HEK293T (cell line): ENCODE measurements around the gene NPTXR.

ENCODE experiments used
- CTCF ChIA-PET: fragments of 350-600 bp; formaldehyde crosslinking; extraction: SDS; loops from one replicate; lab custom pipeline; 2021; ENCODE audit warnings: antibody characterized with exemption, inconsistent platforms; lab: Yijun Ruan, JAX
- POLR2A ChIA-PET: fragments of 350-600 bp; formaldehyde crosslinking; extraction: SDS; loops from one replicate; lab custom pipeline; 2020; ENCODE audit warnings: antibody characterized with exemption, inconsistent platforms; lab: Yijun Ruan, JAX
- DNase-seq: peaks from one replicate; pipeline ENCODE4 v3.0.0; 2012; ENCODE audit warnings: mixed read lengths; ENCODE audit errors: extremely low spot score
- ARNT ChIP-seq: fragments of 450-650 bp; IDR thresholded peaks from 2 replicates; pipeline ENCODE4 v1.6.1; 2017; ENCODE audit warnings: mild to moderate bottlenecking
- BHLHE40 ChIP-seq: fragments of 450-650 bp; IDR thresholded peaks from 2 replicates; pipeline ENCODE4 v1.6.1; 2016; ENCODE audit warnings: mild to moderate bottlenecking, moderate library complexity, borderline replicate concordance
- CTBP1 ChIP-seq: fragments of 450-650 bp; IDR thresholded peaks from 2 replicates; pipeline ENCODE4 v1.6.1; 2016; ENCODE audit warnings: borderline replicate concordance
- ELF4 ChIP-seq: fragments of 450-650 bp; IDR thresholded peaks from 2 replicates; pipeline ENCODE4 v1.6.1; 2017; ENCODE audit warnings: antibody characterized with exemption
- FOXA1 ChIP-seq: fragments of 450-650 bp; IDR thresholded peaks from 2 replicates; pipeline ENCODE4 v1.6.1; 2016; ENCODE audit warnings: mild to moderate bottlenecking
- FOXK2 ChIP-seq: fragments of 450-650 bp; IDR thresholded peaks from 2 replicates; pipeline ENCODE4 v1.6.1; 2016; ENCODE audit warnings: mild to moderate bottlenecking
- FOXM1 ChIP-seq: fragments of 450-650 bp; IDR thresholded peaks from 2 replicates; pipeline ENCODE4 v1.6.1; 2017; ENCODE audit warnings: mild to moderate bottlenecking, borderline replicate concordance
- HDGF ChIP-seq: fragments of 450-650 bp; IDR thresholded peaks from 2 replicates; pipeline ENCODE4 v1.6.1; 2017; ENCODE audit warnings: antibody characterized with exemption, borderline replicate concordance
- L3MBTL2 ChIP-seq: fragments of 450-650 bp; conservative IDR thresholded peaks from 2 replicates; pipeline ENCODE4 v1.6.1; 2016; ENCODE audit warnings: mild to moderate bottlenecking
- LEF1 ChIP-seq: fragments of 450-650 bp; IDR thresholded peaks from 2 replicates; pipeline ENCODE4 v1.6.1; 2017; ENCODE audit warnings: mild to moderate bottlenecking, borderline replicate concordance
- NFRKB ChIP-seq: fragments of 450-650 bp; IDR thresholded peaks from 2 replicates; pipeline ENCODE4 v1.6.1; 2016; ENCODE audit warnings: mild to moderate bottlenecking, moderate library complexity
- PKNOX1 ChIP-seq: fragments of 450-650 bp; IDR thresholded peaks from 2 replicates; pipeline ENCODE4 v1.6.1; 2016
- SP1 ChIP-seq: fragments of 450-650 bp; IDR thresholded peaks from 2 replicates; pipeline ENCODE4 v1.6.1; 2017
- SUZ12 ChIP-seq: fragments of 450-650 bp; IDR thresholded peaks from 2 replicates; pipeline ENCODE4 v1.6.1; 2016; ENCODE audit warnings: mild to moderate bottlenecking
- TARDBP ChIP-seq: fragments of 450-650 bp; IDR thresholded peaks from 2 replicates; pipeline ENCODE4 v1.6.1; 2016
- ZNF384 ChIP-seq: fragments of 450-650 bp; IDR thresholded peaks from 2 replicates; pipeline ENCODE4 v1.6.1; 2016

Gene NPTXR

GRCh38 chr22:38783095-38783615 is 60.7 kb downstream of the NPTXR start:
- no peak for TF ChIP-seq NFRKB
- TF ChIP-seq FOXA1, result no peak
- no peak for TF ChIP-seq ZNF384
- TF ChIP-seq HDGF, result no peak
- no peak for TF ChIP-seq LEF1
- no peak for TF ChIP-seq PKNOX1
- TF ChIP-seq ARNT, result no peak
- no peak for TF ChIP-seq ELF4
- TF ChIP-seq FOXK2, result no peak
- TF ChIP-seq FOXM1, result no peak
- TF ChIP-seq L3MBTL2, result no peak
- TF ChIP-seq BHLHE40, result no peak
- no peak for TF ChIP-seq CTBP1
- TF ChIP-seq SP1, result no peak
- no peak for TF ChIP-seq SUZ12
- no peak for TF ChIP-seq TARDBP
- no peak for DNase-seq
- ChIA-PET POLR2A (no interaction called here), CTCF (no interaction called here)

- POLR2A ChIA-PET, result no interaction called here
- CTCF ChIA-PET, result interaction anchor here (0.6 to 1.0 kb wide), 2 partner anchors 14 to 339 kb away, joined by 3 read pairs; no protein-coding TSS in a partner anchor
- TF ChIP-seq FOXA1 (no peak), HDGF (no peak), TARDBP (no peak), ELF4 (no peak), NFRKB (no peak), SUZ12 (no peak), SP1 (no peak), ARNT (no peak), FOXM1 (no peak), ZNF384 (no peak), L3MBTL2 (no peak), CTBP1 (no peak), LEF1 (no peak), BHLHE40 (no peak), PKNOX1 (no peak), FOXK2 (no peak)
- no peak for DNase-seq
Observed at GRCh38 chr22:38782402-38783094, 61.3 kb downstream of the NPTXR start.

GRCh38 chr22:38781033-38781432 is 62.8 kb downstream of the NPTXR start:
- TF ChIP-seq ARNT (no peak), TARDBP (no peak), SP1 (no peak), FOXA1 (no peak)
- no peak for DNase-seq
- POLR2A ChIA-PET, result no interaction called here
- CTCF ChIA-PET, result no interaction called here

GRCh38 chr22:38777087-38777671 is 66.6 kb downstream of the NPTXR start:
- no peak for DNase-seq
- ChIA-PET CTCF (interaction anchor here (1.3 kb wide), 1 partner anchor 11 kb away, joined by 4 read pairs; no protein-coding TSS in a partner anchor), POLR2A (no interaction called here)
- no peak for TF ChIP-seq L3MBTL2
- no peak for TF ChIP-seq FOXA1
- TF ChIP-seq SUZ12, result no peak
- no peak for TF ChIP-seq SP1
- no peak for TF ChIP-seq BHLHE40
- no peak for TF ChIP-seq FOXK2
- no peak for TF ChIP-seq CTBP1
- no peak for TF ChIP-seq FOXM1
- TF ChIP-seq HDGF, result no peak

GRCh38 chr22:38776086-38776485 is 67.7 kb downstream of the NPTXR start:
- CTCF ChIA-PET, result interaction anchor here (1.3 kb wide), 1 partner anchor 10 kb away, joined by 4 read pairs; no protein-coding TSS in a partner anchor
- TF ChIP-seq FOXA1 (no peak), ELF4 (no peak), FOXK2 (no peak), SP1 (no peak), NFRKB (no peak), SUZ12 (no peak), LEF1 (no peak), ARNT (no peak), ZNF384 (no peak), HDGF (no peak), L3MBTL2 (no peak), FOXM1 (no peak), PKNOX1 (no peak), CTBP1 (no peak), TARDBP (no peak), BHLHE40 (no peak)
- POLR2A ChIA-PET, result no interaction called here
- DNase-seq, result no peak
